Neuron (in vitro differentiated cells): Measurements from ENCODE around the gene MRPL48.
"Not testable (repeated sequence)": the region's sequence is repeated elsewhere in the genome, so short reads cannot be mapped to it uniquely, and the experiment has no call there.

Experiments used
- H2AFZ ChIP-seq: one replicate; pipeline ENCODE4 v1.6.1; 2013; ENCODE audit warnings: low read depth, mild to moderate bottlenecking, inconsistent platforms, low read length, moderate library complexity
- H3K27me3 ChIP-seq: one replicate; pipeline ENCODE4 v1.6.1; 2013; ENCODE audit warnings: low read length; ENCODE audit not compliant: insufficient read depth
- H3K36me3 ChIP-seq: one replicate; pipeline ENCODE4 v1.6.1; 2013; ENCODE audit warnings: low read length; ENCODE audit not compliant: insufficient read depth
- H3K4me1 ChIP-seq: one replicate; pipeline ENCODE4 v1.6.1; 2013; ENCODE audit warnings: low read length; ENCODE audit not compliant: insufficient read depth
- H3K4me3 ChIP-seq: 2 replicates; pipeline ENCODE4 v1.5.1; 2013; ENCODE audit warnings: mild to moderate bottlenecking, low read length, moderate library complexity
- H3K9me3 ChIP-seq: one replicate; pipeline ENCODE4 v1.6.1; 2013; ENCODE audit warnings: low read length

MRPL48 gene

GRCh38 chr11:73784734-73785133, 2.9 kb upstream of the MRPL48 start:
- peaks cover 3% of the 10 kb centered on the region for H3K4me1 ChIP-seq
- no peak overlapping the region for H2AFZ ChIP-seq
- no peak overlapping the region for H3K4me3 ChIP-seq
- H3K9me3 ChIP-seq = no peaks in the 10 kb centered on the region
- peaks cover 3% of the 10 kb centered on the region for H3K36me3 ChIP-seq
- no peaks in the 10 kb centered on the region for H3K27me3 ChIP-seq

DNA sequence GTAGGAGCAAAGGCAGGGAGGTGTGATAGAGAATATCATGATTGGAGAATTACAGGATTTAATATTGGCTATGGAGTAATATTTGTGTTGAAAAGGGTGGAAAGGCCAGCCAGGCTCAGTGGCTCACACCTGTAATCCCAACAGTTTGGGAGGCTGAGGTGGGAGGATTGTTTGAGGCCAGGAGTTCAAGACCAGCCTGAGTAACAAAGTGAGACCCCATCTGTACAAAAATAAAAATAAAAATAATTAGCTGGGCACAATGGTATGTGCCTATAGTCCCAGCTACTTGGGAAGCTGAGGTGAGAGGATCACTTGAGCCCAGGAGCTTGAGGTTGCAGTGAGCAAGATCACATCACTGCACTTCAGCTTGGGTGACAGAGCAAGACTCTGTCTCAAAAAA, 2.2 kb upstream of the MRPL48 start:
- not testable (repeated sequence) for H3K9me3 ChIP-seq, H3K4me1 ChIP-seq, H3K36me3 ChIP-seq, H3K27me3 ChIP-seq, H3K4me3 ChIP-seq, H2AFZ ChIP-seq

DNA sequence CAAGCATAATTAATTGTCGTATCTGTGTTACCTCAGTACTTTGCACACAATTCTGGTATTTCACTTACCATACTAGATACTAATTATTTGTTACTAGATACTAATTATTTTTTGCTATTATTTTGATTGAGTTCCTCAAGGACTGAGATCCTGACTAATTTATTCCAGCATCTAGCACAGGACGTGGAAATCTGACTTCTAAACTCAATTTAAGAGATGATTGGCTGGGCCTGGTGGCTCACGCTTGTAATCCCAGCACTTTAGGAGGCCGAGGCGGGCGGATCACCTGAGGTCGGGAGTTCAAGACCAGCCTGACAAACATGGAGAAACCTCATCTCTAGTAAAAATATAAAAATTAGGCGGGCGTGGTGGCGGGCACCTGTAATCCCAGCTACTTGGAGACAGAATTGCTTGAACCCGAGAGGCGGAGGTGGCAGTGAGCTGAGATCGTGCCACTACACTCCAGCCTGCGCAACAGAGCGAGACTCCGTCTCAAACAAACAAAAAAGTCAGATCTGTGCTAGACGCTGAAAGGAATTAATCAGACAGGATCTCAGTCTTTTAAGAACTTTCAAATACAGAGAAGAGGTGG, 527 bp upstream of the MRPL48 start:
- no peaks in the 10 kb centered on the region for H3K27me3 ChIP-seq
- peak overlapping the region; percentile 55 for H2AFZ ChIP-seq
- peaks cover 3% of the 10 kb centered on the region for H3K36me3 ChIP-seq
- H3K9me3 ChIP-seq = no peaks in the 10 kb centered on the region
- H3K4me1 ChIP-seq = peaks cover 3% of the 10 kb centered on the region
- peak overlapping the region; percentile 80 for H3K4me3 ChIP-seq

GRCh38 chr11:73789279-73789670, 1.6 kb downstream of the MRPL48 start:
- Histone ChIP-seq H3K36me3 (peaks cover 3% of the 10 kb centered on the region), H3K4me3 (no peak overlapping the region)

DNA sequence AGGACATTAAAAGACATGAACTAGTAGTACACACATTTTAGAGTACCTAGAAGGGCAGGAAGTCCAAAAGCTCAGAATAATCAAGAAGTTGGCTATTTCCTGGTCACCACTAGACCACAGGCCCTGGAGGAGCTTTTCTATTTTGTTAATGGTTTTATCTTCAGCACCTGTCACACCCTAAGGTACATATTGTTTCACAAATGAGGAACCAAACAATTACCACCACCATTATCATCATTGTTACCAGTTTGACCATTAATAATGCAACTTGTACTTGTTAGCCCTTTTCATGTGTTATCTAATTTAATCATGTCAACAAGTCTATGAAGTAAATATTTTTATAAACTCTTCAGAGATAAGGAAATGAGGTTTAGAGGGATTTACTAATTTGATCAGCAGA, 4.9 kb downstream of the MRPL48 start:
- H3K4me3 ChIP-seq = no peak overlapping the region

More at GRCh38 chr11:73789279-73789670, 1.6 kb downstream of the MRPL48 start:
- Histone ChIP-seq H3K9me3 (no peaks in the 10 kb centered on the region), H2AFZ (no peak overlapping the region), H3K4me1 (peaks cover 3% of the 10 kb centered on the region), H3K27me3 (no peaks in the 10 kb centered on the region)

GRCh38 chr11:73795925-73796632, 8.4 kb downstream of the MRPL48 start:
- Histone ChIP-seq H3K36me3 (no peaks in the 10 kb centered on the region), H3K9me3 (no peaks in the 10 kb centered on the region), H3K4me3 (no peak overlapping the region), H3K27me3 (no peaks in the 10 kb centered on the region), H3K4me1 (no peaks in the 10 kb centered on the region), H2AFZ (no peak overlapping the region)

More for the DNA sequence above, 4.9 kb downstream of the MRPL48 start:
- H3K9me3 ChIP-seq = no peaks in the 10 kb centered on the region
- peaks cover 3% of the 10 kb centered on the region for H3K36me3 ChIP-seq
- no peak overlapping the region for H2AFZ ChIP-seq
- no peaks in the 10 kb centered on the region for H3K27me3 ChIP-seq
- H3K4me1 ChIP-seq = no peaks in the 10 kb centered on the region

GRCh38 chr11:73797457-73797856, 9.8 kb downstream of the MRPL48 start:
- no peak overlapping the region for H2AFZ ChIP-seq
- H3K36me3 ChIP-seq = no peaks in the 10 kb centered on the region
- H3K9me3 ChIP-seq = no peaks in the 10 kb centered on the region
- no peaks in the 10 kb centered on the region for H3K4me1 ChIP-seq
- H3K4me3 ChIP-seq = no peak overlapping the region
- H3K27me3 ChIP-seq = no peaks in the 10 kb centered on the region

DNA sequence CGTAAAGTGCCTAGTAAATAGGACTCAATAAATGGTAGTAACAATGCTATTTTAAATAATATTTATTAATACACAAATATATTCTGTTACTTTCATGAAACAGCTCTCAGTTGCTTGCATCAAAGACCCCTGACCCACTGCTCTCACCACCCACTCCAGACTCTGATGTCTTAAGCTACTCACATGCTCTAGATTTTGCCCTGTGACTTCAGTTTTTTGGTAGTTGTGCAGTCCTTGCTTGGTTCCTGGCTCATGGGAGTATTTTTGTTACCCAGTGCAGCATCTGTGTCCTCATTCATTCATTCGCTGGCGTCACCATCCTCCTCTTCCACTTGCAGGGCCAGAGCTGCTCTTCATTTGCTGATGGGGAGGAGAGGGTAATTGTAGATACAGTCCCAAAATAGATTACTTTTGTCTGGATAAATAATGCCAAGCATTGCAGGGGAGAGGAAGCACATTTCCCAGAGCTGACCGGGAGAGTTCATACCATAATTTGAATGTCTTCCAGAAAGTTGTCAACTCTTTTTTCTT, 12.7 kb downstream of the MRPL48 start:
- no peak overlapping the region for H2AFZ ChIP-seq

GRCh38 chr11:73801136-73801535, 13.5 kb downstream of the MRPL48 start:
- Histone ChIP-seq H3K27me3 (no peaks in the 10 kb centered on the region), H3K4me3 (no peak overlapping the region), H2AFZ (no peak overlapping the region), H3K4me1 (no peaks in the 10 kb centered on the region), H3K36me3 (no peaks in the 10 kb centered on the region), H3K9me3 (no peaks in the 10 kb centered on the region)

More for the DNA sequence above, 12.7 kb downstream of the MRPL48 start:
- Histone ChIP-seq H3K27me3 (no peaks in the 10 kb centered on the region), H3K36me3 (no peaks in the 10 kb centered on the region), H3K4me3 (no peak overlapping the region), H3K4me1 (no peaks in the 10 kb centered on the region), H3K9me3 (no peaks in the 10 kb centered on the region)

DNA sequence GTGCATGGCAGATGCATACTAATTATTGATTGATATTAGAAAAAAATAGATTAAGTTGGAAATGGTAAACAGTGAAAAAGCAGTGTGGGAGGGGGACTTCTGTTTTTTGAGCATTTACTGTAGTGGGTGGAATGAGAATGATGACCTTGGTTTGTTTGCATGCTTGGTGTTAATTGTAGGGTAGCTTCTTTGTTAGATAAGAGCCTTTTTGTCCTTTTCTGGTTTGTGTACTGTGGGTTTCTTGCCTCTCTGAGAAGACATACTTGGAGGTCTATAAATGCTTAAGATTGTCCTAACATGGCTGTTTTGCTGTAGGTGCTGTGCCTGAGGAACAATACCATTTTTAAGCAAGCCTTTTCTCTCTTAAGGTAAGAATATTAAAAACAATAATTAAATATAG, 17.0 kb downstream of the MRPL48 start:
- Histone ChIP-seq H3K9me3 (no peaks in the 10 kb centered on the region), H3K4me1 (no peaks in the 10 kb centered on the region), H3K27me3 (no peaks in the 10 kb centered on the region), H2AFZ (no peak overlapping the region), H3K4me3 (no peak overlapping the region), H3K36me3 (peaks cover 5% of the 10 kb centered on the region)

DNA sequence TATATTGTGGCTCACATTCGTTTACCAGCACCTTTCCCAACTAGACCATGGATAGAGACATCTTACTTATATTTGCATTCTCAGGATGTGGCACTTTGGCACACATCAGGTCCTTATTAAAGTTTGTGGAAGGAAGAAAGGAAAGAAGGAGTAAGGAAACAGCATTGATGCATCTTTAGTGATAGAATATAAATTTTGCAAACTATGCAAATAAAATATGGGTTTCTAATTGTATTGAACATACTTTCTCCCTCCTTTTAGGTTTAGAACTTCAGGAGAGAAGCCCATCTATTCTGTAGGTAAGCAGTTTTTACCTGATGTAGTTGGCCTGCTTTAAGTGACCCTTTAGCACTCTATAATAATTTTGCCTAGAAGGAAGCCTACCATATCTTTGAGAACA, 20.4 kb downstream of the MRPL48 start:
- no peak overlapping the region for H2AFZ ChIP-seq
- no peak overlapping the region for H3K4me3 ChIP-seq
- H3K9me3 ChIP-seq = no peaks in the 10 kb centered on the region
- H3K36me3 ChIP-seq = peaks cover 5% of the 10 kb centered on the region
- H3K27me3 ChIP-seq = no peaks in the 10 kb centered on the region
- H3K4me1 ChIP-seq = no peaks in the 10 kb centered on the region

GRCh38 chr11:73810637-73811036, 23.0 kb downstream of the MRPL48 start:
- Histone ChIP-seq H3K27me3 (no peaks in the 10 kb centered on the region), H3K4me3 (no peak overlapping the region), H3K36me3 (peaks cover 5% of the 10 kb centered on the region), H2AFZ (no peak overlapping the region), H3K4me1 (no peaks in the 10 kb centered on the region), H3K9me3 (no peaks in the 10 kb centered on the region)

DNA sequence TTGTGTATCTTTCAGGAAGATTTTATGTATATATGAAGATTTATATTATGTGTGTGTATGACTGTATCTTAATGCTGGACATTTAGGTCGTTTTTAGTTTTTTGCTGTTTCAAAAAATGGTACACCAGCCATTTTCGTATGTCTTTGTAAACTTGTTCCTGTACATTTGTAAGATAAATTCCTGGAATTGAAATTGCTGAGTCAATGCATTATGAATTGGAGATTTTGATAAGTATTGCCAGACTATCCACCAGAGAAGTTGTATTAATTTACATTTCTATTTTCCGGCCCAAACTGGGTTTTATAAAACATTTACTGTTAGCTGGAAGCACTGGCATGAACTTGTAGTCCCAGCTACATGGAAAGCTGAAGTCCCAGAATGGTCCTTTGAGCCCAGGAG, 24.6 kb downstream of the MRPL48 start:
- Histone ChIP-seq H3K9me3 (no peaks in the 10 kb centered on the region), H3K4me3 (no peak overlapping the region), H2AFZ (no peak overlapping the region), H3K36me3 (peaks cover 2% of the 10 kb centered on the region), H3K4me1 (no peaks in the 10 kb centered on the region), H3K27me3 (no peaks in the 10 kb centered on the region)
